T-helper 2 cell treated with Interferon-gamma antibody and Interleukin-4, amounts not matched to agents 5 μg/mL and 100 μg/mL, for 36 hours (primary cell): ENCODE measurements around the gene ACTR2.
"Not testable (repeated sequence)": the region's sequence is repeated elsewhere in the genome, so short reads cannot be mapped to it uniquely, and the experiment has no call there.

Experiments used
- DNase-seq: peaks from one replicate; pipeline ENCODE4 v3.0.0; 2021; ENCODE audit warnings: low spot score
- H3K27ac Mint-ChIP-seq: one replicate; pipeline ENCODE4 v1.8.0; 2021; ENCODE audit warnings: mild to moderate bottlenecking, mixed read lengths
- H3K27me3 Mint-ChIP-seq: one replicate; pipeline ENCODE4 v1.8.0; 2021; ENCODE audit warnings: low read depth, mixed read lengths
- H3K36me3 Mint-ChIP-seq: one replicate; pipeline ENCODE4 v1.8.0; 2021; ENCODE audit warnings: low read depth, mixed read lengths
- H3K4me1 Mint-ChIP-seq: one replicate; pipeline ENCODE4 v1.8.0; 2021; ENCODE audit warnings: low read depth, mixed read lengths
- H3K4me3 Mint-ChIP-seq: one replicate; pipeline ENCODE4 v1.8.0; 2022; ENCODE audit warnings: mild to moderate bottlenecking, moderate library complexity, mixed read lengths
- H3K9me3 Mint-ChIP-seq: one replicate; pipeline ENCODE4 v1.8.0; 2021; ENCODE audit warnings: mixed read lengths

ACTR2 gene

DNA sequence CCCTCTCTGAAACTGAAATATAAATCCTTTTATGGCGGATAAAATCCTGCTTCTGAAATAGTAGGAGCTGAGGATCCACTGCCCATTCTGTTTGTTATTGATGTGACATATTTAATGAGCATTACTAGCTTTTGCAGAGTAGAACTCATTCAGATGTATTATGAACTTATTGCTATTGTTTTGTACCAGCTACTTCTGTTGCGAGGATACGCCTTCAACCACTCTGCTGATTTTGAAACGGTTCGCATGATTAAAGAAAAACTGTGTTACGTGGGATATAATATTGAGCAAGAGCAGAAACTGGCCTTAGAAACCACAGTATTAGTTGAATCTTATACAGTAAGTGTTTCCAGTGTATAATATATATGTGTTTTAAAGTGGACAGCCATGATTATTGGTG, 27.7 kb downstream of the ACTR2 start:
- Mint-ChIP-seq H3K9me3 (no peaks in the 10 kb centered on the region), H3K36me3 (peaks cover 52% of the 10 kb centered on the region), H3K27me3 (no peaks in the 10 kb centered on the region), H3K4me3 (no peak overlapping the region), H3K4me1 (peaks cover 3% of the 10 kb centered on the region), H3K27ac (no peak overlapping the region)
- DNase-seq: no peak

GRCh38 chr2:65256054-65256453, 28.4 kb downstream of the ACTR2 start:
- H3K27ac Mint-ChIP-seq: no peak overlapping the region
- no peaks in the 10 kb centered on the region for H3K9me3 Mint-ChIP-seq
- H3K4me1 Mint-ChIP-seq: peaks cover 3% of the 10 kb centered on the region
- H3K36me3 Mint-ChIP-seq: peaks cover 50% of the 10 kb centered on the region
- DNase-seq: no peak
- no peaks in the 10 kb centered on the region for H3K27me3 Mint-ChIP-seq
- no peak overlapping the region for H3K4me3 Mint-ChIP-seq

DNA sequence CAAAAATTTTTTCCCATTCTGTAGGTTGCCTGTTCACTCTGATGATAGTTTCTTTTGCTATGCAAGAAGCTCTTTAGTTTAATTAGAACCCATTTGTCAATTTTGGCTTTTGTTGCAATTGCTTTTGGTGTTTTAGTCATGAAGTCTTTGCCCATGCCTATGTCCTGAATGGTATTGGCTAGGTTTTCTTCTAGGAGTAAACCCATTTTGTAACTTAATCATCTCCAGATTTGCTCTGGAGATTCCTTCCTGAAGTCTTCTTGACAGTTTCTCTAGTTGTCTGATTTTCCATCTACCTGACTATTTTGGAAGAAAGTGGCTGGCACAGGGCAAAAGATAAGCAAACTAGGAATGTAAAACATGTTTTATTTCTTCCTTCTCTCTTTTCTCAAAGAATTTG, 30.2 kb downstream of the ACTR2 start:
- peaks cover 51% of the 10 kb centered on the region for H3K36me3 Mint-ChIP-seq
- not testable (repeated sequence) for H3K4me3 Mint-ChIP-seq, H3K9me3 Mint-ChIP-seq, DNase-seq, H3K4me1 Mint-ChIP-seq, H3K27me3 Mint-ChIP-seq, H3K27ac Mint-ChIP-seq

DNA sequence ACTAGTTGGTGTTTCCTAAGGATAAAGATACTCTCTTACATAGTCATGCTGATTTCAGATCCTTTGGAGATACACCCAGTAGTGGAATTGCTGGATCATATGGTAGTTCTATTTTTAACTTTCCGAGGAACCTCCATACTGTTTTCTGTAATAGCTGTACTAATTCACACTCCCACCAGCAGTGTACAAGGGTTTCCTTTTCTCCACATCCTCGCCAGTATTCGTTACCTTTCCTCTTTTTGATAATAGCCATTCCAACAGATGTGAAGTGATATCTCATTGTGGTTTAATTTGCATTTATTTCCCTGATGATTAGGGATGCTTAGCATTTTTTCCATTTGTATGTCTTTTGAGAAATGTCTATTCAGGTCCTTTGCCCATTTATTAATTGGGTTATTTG, 34.0 kb downstream of the ACTR2 start:
- Mint-ChIP-seq H3K4me3 (no peak overlapping the region), H3K4me1 (peaks cover 8% of the 10 kb centered on the region), H3K36me3 (peaks cover 49% of the 10 kb centered on the region), H3K27ac (no peak overlapping the region), H3K9me3 (no peaks in the 10 kb centered on the region), H3K27me3 (no peaks in the 10 kb centered on the region)
- no peak for DNase-seq

- Mint-ChIP-seq H3K27ac (no peak overlapping the region), H3K4me3 (no peak overlapping the region), H3K4me1 (peaks cover 8% of the 10 kb centered on the region), H3K36me3 (peaks cover 51% of the 10 kb centered on the region), H3K27me3 (no peaks in the 10 kb centered on the region), H3K9me3 (no peaks in the 10 kb centered on the region)
- no peak for DNase-seq
These were observed 35.6 kb downstream of the ACTR2 start for GRCh38 chr2:65263262-65263661.

DNA sequence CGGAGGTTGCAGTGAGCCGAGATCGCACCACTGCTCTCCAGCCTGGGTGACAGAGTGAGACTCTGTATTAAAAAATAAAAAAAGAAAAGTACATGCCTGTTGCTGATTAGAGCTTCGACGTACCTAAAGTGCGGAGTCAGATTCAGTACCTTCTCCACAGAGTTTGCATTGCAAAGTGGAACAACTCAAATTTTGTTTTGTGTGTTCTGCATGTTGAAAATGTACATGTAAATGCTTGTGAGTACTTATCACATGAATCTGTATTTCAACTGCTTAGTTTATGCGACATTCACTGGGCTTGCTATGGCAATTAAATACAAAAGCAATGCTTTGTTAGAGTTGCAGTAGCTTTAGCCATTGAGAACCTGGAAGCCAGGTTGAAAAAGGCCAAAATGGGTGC, 36.4 kb downstream of the ACTR2 start:
- no peak for DNase-seq
- Mint-ChIP-seq H3K4me1 (peaks cover 10% of the 10 kb centered on the region), H3K27ac (no peak overlapping the region), H3K9me3 (no peaks in the 10 kb centered on the region), H3K27me3 (no peaks in the 10 kb centered on the region), H3K4me3 (no peak overlapping the region), H3K36me3 (peaks cover 53% of the 10 kb centered on the region)

GRCh38 chr2:65264821-65265670, 37.4 kb downstream of the ACTR2 start:
- DNase-seq: no peak
- Mint-ChIP-seq H3K36me3 (peaks cover 57% of the 10 kb centered on the region), H3K4me1 (peaks cover 10% of the 10 kb centered on the region), H3K27me3 (no peaks in the 10 kb centered on the region), H3K4me3 (no peak overlapping the region), H3K27ac (no peak overlapping the region), H3K9me3 (no peaks in the 10 kb centered on the region)

GRCh38 chr2:65265671-65266045, 38.0 kb downstream of the ACTR2 start:
- no peaks in the 10 kb centered on the region for H3K27me3 Mint-ChIP-seq

DNA sequence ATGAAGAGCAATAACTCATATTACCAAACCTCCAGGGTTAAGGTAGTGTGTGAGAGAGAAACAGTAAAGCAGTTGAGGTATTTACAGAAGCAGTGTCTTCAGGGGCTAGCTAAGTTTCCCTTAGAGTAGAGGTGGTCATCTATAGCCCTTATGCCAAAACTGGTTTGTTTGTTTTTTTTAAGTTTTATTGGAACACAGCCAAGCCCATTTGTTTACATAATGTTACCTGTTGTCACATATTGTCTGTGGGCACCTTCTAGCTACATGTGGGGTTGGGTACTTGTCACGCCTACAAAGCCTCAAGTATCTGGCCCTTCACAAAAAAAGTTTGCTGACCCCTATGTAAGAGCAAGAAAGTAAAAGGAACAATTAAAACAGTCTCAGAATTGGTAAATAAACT, 39.4 kb downstream of the ACTR2 start:
- no peaks in the 10 kb centered on the region for H3K27me3 Mint-ChIP-seq
- peaks cover 10% of the 10 kb centered on the region for H3K4me1 Mint-ChIP-seq
- H3K36me3 Mint-ChIP-seq: peaks cover 57% of the 10 kb centered on the region
- DNase-seq: no peak
- H3K9me3 Mint-ChIP-seq: no peaks in the 10 kb centered on the region
- H3K27ac Mint-ChIP-seq: no peak overlapping the region
- H3K4me3 Mint-ChIP-seq: no peak overlapping the region

More at GRCh38 chr2:65265671-65266045, 38.0 kb downstream of the ACTR2 start:
- Mint-ChIP-seq H3K9me3 (no peaks in the 10 kb centered on the region), H3K4me1 (peaks cover 10% of the 10 kb centered on the region), H3K36me3 (peaks cover 61% of the 10 kb centered on the region), H3K27ac (no peak overlapping the region), H3K4me3 (no peak overlapping the region)
- no peak for DNase-seq

GRCh38 chr2:65268957-65269356, 41.3 kb downstream of the ACTR2 start:
- Mint-ChIP-seq H3K4me3 (no peak overlapping the region), H3K27ac (peak overlapping the region; percentile 26), H3K9me3 (no peaks in the 10 kb centered on the region), H3K36me3 (peaks cover 61% of the 10 kb centered on the region), H3K27me3 (no peaks in the 10 kb centered on the region), H3K4me1 (peaks cover 10% of the 10 kb centered on the region)
- no peak for DNase-seq

DNA sequence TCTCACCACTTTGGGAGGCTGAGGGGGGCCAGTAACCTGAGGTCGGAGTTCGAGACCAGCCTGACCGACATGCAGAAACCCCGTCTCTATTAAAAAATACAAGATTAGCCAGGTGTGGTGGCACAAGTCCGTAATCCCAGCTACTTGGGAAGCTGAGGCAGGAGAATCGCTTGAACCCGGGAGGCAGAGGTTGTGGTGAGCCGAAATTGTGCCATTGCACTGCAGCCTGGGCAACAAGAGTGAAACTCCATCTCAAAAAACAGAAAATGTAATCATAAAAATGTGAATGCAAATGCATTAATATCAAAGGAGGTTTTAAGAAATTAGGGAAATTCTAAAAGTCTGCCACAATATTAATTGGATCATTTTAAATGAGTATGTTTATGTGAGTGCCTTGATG, 45.7 kb downstream of the ACTR2 start:
- Mint-ChIP-seq H3K36me3 (peaks cover 44% of the 10 kb centered on the region), H3K9me3 (no peaks in the 10 kb centered on the region), H3K4me3 (no peak overlapping the region), H3K27ac (no peak overlapping the region), H3K4me1 (peaks cover 7% of the 10 kb centered on the region), H3K27me3 (no peaks in the 10 kb centered on the region)
- DNase-seq: no peak

DNA sequence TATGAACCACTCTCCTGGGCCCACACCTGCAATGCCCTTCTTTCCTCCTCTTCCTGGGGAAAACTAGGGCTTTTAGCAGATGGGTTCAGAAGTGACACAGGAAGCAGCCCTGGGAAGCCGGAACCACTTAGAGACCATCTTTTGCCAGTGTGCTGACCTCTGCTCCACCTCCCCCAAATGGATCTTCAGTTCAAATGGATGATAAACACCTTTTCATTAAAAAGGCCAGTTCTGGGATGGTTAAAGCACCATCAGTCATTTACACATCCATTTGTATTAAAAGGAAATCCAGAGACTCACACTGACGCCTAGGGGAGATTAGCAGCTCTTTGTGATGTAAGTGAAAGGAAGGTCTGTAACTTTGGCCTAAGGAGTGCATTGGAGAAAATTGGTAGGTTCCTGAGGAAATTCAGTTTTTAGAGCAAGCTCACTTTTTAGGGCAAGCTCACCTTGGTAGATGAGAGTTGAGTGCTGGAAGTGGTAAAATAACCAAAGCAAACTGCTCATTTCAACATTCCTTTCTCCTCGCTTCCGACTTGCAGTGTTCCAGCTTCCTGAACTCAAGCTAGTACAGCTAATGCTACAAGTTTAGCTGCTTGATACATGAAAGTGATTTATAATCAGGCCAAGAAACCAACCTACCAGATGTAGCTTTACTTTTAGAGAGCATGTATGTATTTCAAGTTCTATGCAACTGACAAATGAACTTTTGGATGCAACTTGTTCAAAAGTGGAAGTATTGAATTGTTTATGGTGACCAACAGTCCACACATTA, 47.7 kb downstream of the ACTR2 start:
- Mint-ChIP-seq H3K27me3 (no peaks in the 10 kb centered on the region), H3K36me3 (peaks cover 31% of the 10 kb centered on the region), H3K27ac (no peak overlapping the region), H3K4me3 (no peak overlapping the region), H3K4me1 (peaks cover 9% of the 10 kb centered on the region), H3K9me3 (no peaks in the 10 kb centered on the region)
- no peak for DNase-seq

- Mint-ChIP-seq H3K4me3 (no peak overlapping the region), H3K27me3 (no peaks in the 10 kb centered on the region), H3K4me1 (peaks cover 9% of the 10 kb centered on the region), H3K36me3 (peaks cover 27% of the 10 kb centered on the region), H3K27ac (no peak overlapping the region), H3K9me3 (no peaks in the 10 kb centered on the region)
- DNase-seq: no peak
These were observed 49.0 kb downstream of the ACTR2 start for GRCh38 chr2:65276609-65277008.

GRCh38 chr2:65277118-65277517, 49.5 kb downstream of the ACTR2 start:
- H3K27ac Mint-ChIP-seq: no peak overlapping the region
- peaks cover 9% of the 10 kb centered on the region for H3K4me1 Mint-ChIP-seq
- no peak for DNase-seq
- H3K36me3 Mint-ChIP-seq: peaks cover 24% of the 10 kb centered on the region
- no peak overlapping the region for H3K4me3 Mint-ChIP-seq
- H3K9me3 Mint-ChIP-seq: no peaks in the 10 kb centered on the region
- no peaks in the 10 kb centered on the region for H3K27me3 Mint-ChIP-seq
